GM23248 (cell line): ENCODE data around the gene GPX4. TPM values are rescaled to one million over a fixed set of nuclear protein-coding genes. Genes with fewer than 3 reads are reported as not detected.

Experiments
- DNase-seq: peaks from one replicate; pipeline ENCODE4 v3.0.0-alpha.2; 2015
- H2AFZ ChIP-seq: fragments of 200-600 bp; sonication (generic); 2 replicates; pipeline ENCODE4 v1.6.1; 2016; ENCODE audit warnings: antibody characterized with exemption
- H3F3A ChIP-seq: fragments of 200-600 bp; sonication (generic); 2 replicates; pipeline ENCODE4 v1.6.1; 2016; ENCODE audit warnings: mild to moderate bottlenecking, antibody characterized with exemption, mixed run types; ENCODE audit not compliant: insufficient read depth
- H3K27ac ChIP-seq: fragments of 200-600 bp; sonication (generic); 2 replicates; pipeline ENCODE4 v1.5.1; 2016; ENCODE audit warnings: mild to moderate bottlenecking
- H3K27me3 ChIP-seq: fragments of 200-600 bp; sonication (generic); replicated peaks from 2 replicates; pipeline ENCODE4 v1.6.1; 2016; ENCODE audit warnings: mild to moderate bottlenecking; ENCODE audit not compliant: insufficient read depth
- H3K36me3 ChIP-seq: fragments of 200-600 bp; sonication (generic); 2 replicates; pipeline ENCODE4 v1.6.1; 2016; ENCODE audit warnings: low read depth, mild to moderate bottlenecking
- H3K4me1 ChIP-seq: fragments of 200-600 bp; sonication (generic); 2 replicates; pipeline ENCODE4 v1.6.1; 2016; ENCODE audit warnings: mild to moderate bottlenecking; ENCODE audit not compliant: insufficient read depth
- H3K4me2 ChIP-seq: fragments of 200-600 bp; sonication (generic); one replicate; pipeline ENCODE4 v1.6.1; 2016; ENCODE audit warnings: mild to moderate bottlenecking; ENCODE audit not compliant: unreplicated experiment
- H3K4me3 ChIP-seq: fragments of 200-600 bp; sonication (generic); 2 replicates; pipeline ENCODE4 v1.5.1; 2016; ENCODE audit warnings: mild to moderate bottlenecking
- H3K79me2 ChIP-seq: fragments of 200-600 bp; sonication (generic); 2 replicates; pipeline ENCODE4 v1.6.1; 2016; ENCODE audit warnings: mild to moderate bottlenecking; ENCODE audit not compliant: insufficient read depth
- H3K9ac ChIP-seq: fragments of 200-600 bp; sonication (generic); 2 replicates; pipeline ENCODE4 v1.6.1; 2016; ENCODE audit warnings: mild to moderate bottlenecking
- H3K9me2 ChIP-seq: fragments of 200-600 bp; sonication (generic); 2 replicates; pipeline ENCODE4 v1.6.1; 2016; ENCODE audit warnings: mixed run types, mild to moderate bottlenecking, moderate library complexity; ENCODE audit not compliant: insufficient read depth
- H3K9me3 ChIP-seq: fragments of 200-600 bp; sonication (generic); one replicate; pipeline ENCODE4 v1.6.1; 2017; ENCODE audit warnings: low read depth
- H4K20me1 ChIP-seq: fragments of 200-600 bp; sonication (generic); 2 replicates; pipeline ENCODE4 v1.6.0; 2016; ENCODE audit not compliant: insufficient read depth
- EZH2 ChIP-seq: fragments of 200-600 bp; sonication (generic); IDR thresholded peaks from 2 replicates; pipeline ENCODE4 v1.6.1; 2018; ENCODE audit warnings: antibody characterized with exemption, mild to moderate bottlenecking; ENCODE audit not compliant: insufficient read depth, poor library complexity, severe bottlenecking
- EZH2phosphoT487 ChIP-seq: fragments of 200-600 bp; sonication (generic); IDR thresholded peaks from 2 replicates; pipeline ENCODE4 v1.6.1; 2018; ENCODE audit warnings: antibody characterized with exemption, moderate library complexity, mild to moderate bottlenecking, low read depth; ENCODE audit not compliant: insufficient read depth
- WGBS, 2 experiments: methylation state at CpG; one replicate each; pipeline ENCODE4 v1.1.6; 2015 to 2017; ENCODE audit warnings: low lambda C conversion rate in 2 of 2, low coverage in 1 of 2; ENCODE audit errors: missing lambda C conversion rate in 2 of 2; 5-methylcytosine and 5-hydroxymethylcytosine counted together
- in situ Hi-C: fragments of 300-500 bp; cut with MboI; formaldehyde crosslinking; loops from 2 replicates; pipeline ENCODE4 v1.15.0; 2020
- polyA plus RNA-seq: library from polyadenylated mRNA; unstranded; fragments of >200 nt; fragmentation: Nextera tagmentation; extraction: Ambion mirVana; gene quantifications from 2 replicates; pipeline ENCODE4 v1.2.1, GENCODE V29; 2016
- total RNA-seq: library from RNA; depleted of rRNA; stranded (reverse); fragments of >200 nt; shearing (Covaris generic); gene quantifications from 2 replicates; pipeline ENCODE4 v1.2.3, GENCODE V29; 2014

Gene GPX4
- total and polyA plus RNA-seq, 2 experiments from 2014 or later = 298 to 607 TPM

- H3K9me3 ChIP-seq = no peaks in the 10 kb centered on the region
- no peak overlapping the region for H2AFZ ChIP-seq
- in situ Hi-C loops = no loop called here
- H3K9ac ChIP-seq = no peak overlapping the region
- no peaks in the 10 kb centered on the region for H3F3A ChIP-seq
- H3K27ac ChIP-seq = no peak overlapping the region
- no peaks in the 10 kb centered on the region for H4K20me1 ChIP-seq
- H3K9me2 ChIP-seq = no peaks in the 10 kb centered on the region
- H3K27me3 ChIP-seq = no peaks in the 10 kb centered on the region
- H3K79me2 ChIP-seq = peaks cover 91% of the 10 kb centered on the region
- TF ChIP-seq EZH2 (no peak), EZH2phosphoT487 (no peak)
- no peak overlapping the region for H3K4me2 ChIP-seq
- H3K4me1 ChIP-seq = no peaks in the 10 kb centered on the region
- 98 to 99% methylated on average over 20 of the region's 20 CpGs for WGBS, 2 experiments
- no peak for DNase-seq
- no peak overlapping the region for H3K4me3 ChIP-seq
- H3K36me3 ChIP-seq = peaks cover 57% of the 10 kb centered on the region; the same call in 1 of the 2 replicates
Observed at GRCh38 chr19:1123381-1123780, 19.6 kb downstream of the GPX4 start.

DNA sequence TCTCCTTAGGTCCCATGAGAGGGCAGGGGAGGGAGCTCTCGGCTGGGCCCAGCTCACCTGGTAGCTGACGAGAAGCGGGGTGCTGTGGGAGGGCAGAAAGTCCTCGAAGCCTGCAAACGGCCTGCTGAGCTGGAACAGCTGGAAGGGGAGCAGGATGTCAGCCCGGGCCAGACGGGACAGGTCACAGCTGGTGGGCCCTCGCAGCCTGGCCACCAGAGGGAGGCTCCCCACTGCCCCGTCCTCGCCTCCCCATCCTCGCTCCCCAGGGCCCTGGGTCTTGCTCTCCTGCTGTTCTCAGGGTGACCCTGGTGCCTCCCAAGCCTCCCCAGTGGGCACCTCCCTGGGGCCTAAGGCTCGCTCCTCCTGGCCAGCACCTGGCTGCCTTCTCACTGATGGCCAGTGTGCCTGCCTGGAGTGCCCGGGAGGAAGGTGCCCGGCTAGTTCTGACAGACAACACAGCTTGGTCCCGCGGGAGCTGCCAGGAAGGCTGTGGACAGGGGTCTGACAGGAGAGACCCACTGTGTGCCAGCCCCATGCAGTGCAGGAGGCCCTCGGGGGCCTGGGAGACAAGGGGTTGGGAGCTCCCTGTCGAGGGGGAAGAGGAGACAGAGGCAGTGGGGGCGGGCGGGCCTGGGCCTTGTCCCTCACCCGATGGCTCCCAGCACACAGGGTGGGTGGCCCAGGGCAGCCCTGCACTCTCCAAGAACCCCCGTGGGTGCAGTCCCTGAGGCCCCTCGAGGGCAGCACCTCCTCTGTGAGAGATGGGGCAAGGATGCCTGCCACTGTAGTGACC, 20.3 kb downstream of the GPX4 start:
- peaks cover 50% of the 10 kb centered on the region; the same call in 1 of the 2 replicates for H3K36me3 ChIP-seq
- no peaks in the 10 kb centered on the region for H4K20me1 ChIP-seq
- no peak for TF ChIP-seq EZH2phosphoT487
- no peak for TF ChIP-seq EZH2
- H2AFZ ChIP-seq = no peak overlapping the region
- in situ Hi-C loops = no loop called here
- peaks cover 4% of the 10 kb centered on the region; the same call in 1 of the 2 replicates for H3K4me1 ChIP-seq
- no peak overlapping the region for H3K27ac ChIP-seq
- no peaks in the 10 kb centered on the region for H3K9me3 ChIP-seq
- no peaks in the 10 kb centered on the region for H3F3A ChIP-seq
- H3K4me2 ChIP-seq = no peak overlapping the region
- peaks cover 92% of the 10 kb centered on the region for H3K79me2 ChIP-seq
- H3K4me3 ChIP-seq = no peak overlapping the region
- no peaks in the 10 kb centered on the region for H3K9me2 ChIP-seq
- 88 to 93% methylated on average over 16 to 23 of the region's 23 CpGs for WGBS, 2 experiments
- no peak for DNase-seq
- H3K27me3 ChIP-seq = no peaks in the 10 kb centered on the region
- no peak overlapping the region for H3K9ac ChIP-seq

- no peak overlapping the region for H3K27ac ChIP-seq
- no peaks in the 10 kb centered on the region for H3K27me3 ChIP-seq
- H3K4me1 ChIP-seq = peaks cover 13% of the 10 kb centered on the region; the same call in 1 of the 2 replicates
- in situ Hi-C loops = no loop called here
- H3K79me2 ChIP-seq = peaks cover 95% of the 10 kb centered on the region
- no peak overlapping the region for H3K4me3 ChIP-seq
- DNase-seq = no peak
- H4K20me1 ChIP-seq = no peaks in the 10 kb centered on the region
- no peaks in the 10 kb centered on the region for H3K9me3 ChIP-seq
- TF ChIP-seq EZH2phosphoT487 (no peak), EZH2 (no peak)
- H3K9me2 ChIP-seq = no peaks in the 10 kb centered on the region
- H2AFZ ChIP-seq = no peak overlapping the region
- peaks cover 34% of the 10 kb centered on the region; the same call in 1 of the 2 replicates for H3K36me3 ChIP-seq
- H3K4me2 ChIP-seq = no peak overlapping the region
- no peak overlapping the region for H3K9ac ChIP-seq
- WGBS, 2 experiments = 85 to 86% methylated on average over 33 of the region's 33 CpGs
- H3F3A ChIP-seq = peaks cover 8% of the 10 kb centered on the region; the same call in 1 of the 2 replicates
Observed at GRCh38 chr19:1125601-1126467, 22.0 kb downstream of the GPX4 start.

DNA sequence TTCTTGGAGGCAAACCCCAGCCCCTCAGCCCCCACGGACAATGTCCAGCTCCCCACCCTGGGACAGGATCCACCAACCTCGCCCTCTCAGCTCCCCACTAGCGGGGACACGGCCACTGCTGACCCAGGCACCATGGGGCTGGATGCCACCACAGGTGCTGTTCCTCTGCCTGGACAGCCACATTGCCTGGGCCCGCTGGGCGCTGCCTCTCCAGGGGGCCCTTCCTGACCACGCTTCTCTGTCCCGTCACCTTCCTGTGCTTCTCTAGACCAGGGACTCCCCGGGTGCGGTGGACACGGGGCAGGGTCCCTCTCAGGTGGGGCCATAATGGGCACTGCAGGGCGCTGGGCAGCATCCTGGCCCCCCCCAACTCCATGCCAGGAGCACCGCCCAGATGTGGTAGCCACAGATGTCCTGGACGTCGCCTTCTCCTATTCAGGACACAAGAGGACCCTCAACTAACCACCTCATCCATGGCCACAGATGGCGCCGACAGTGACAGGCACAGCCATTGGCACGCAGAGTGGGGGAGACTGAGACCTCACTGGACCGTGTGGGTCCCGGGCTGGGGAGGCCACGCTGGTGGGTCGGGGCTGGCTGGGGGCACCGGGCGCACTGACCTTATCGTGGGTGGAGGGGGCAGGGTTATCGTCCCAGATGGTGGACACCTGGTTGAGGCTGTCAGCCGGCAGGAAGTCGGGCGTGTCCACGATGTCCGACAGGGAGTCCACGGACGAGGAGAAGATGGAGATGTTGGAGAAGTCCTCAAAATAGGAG, 23.4 kb downstream of the GPX4 start:
- TF ChIP-seq EZH2 (no peak), EZH2phosphoT487 (no peak)
- in situ Hi-C loops = no loop called here
- Histone ChIP-seq H3K4me2 (no peak overlapping the region), H3K4me1 (peaks cover 13% of the 10 kb centered on the region; the same call in 1 of the 2 replicates), H3K27me3 (no peaks in the 10 kb centered on the region), H4K20me1 (no peaks in the 10 kb centered on the region), H3K4me3 (no peak overlapping the region), H3K36me3 (peaks cover 23% of the 10 kb centered on the region; the same call in 1 of the 2 replicates), H3K27ac (no peak overlapping the region), H3K9me3 (no peaks in the 10 kb centered on the region), H3K79me2 (peaks cover 92% of the 10 kb centered on the region), H3K9me2 (no peaks in the 10 kb centered on the region), H3K9ac (no peak overlapping the region), H3F3A (peaks cover 8% of the 10 kb centered on the region; the same call in 1 of the 2 replicates), H2AFZ (no peak overlapping the region)
- 92 to 94% methylated on average over 24 to 33 of the region's 33 CpGs for whole genome bisulfite sequencing, 2 experiments
- no peak for DNase-seq
